GM12878 (cell line): Measurements from ENCODE around the gene PTPRS. TPM values are rescaled to one million over a fixed set of nuclear protein-coding genes. Genes with fewer than 3 reads are reported as not detected.

ENCODE experiments used
- ATAC-seq: fragments of 200-7000 bp; cut with Tn5 transposase; 3 replicates; pipeline ENCODE4 v1.9.1; 2020; ENCODE audit warnings: mild to moderate bottlenecking, moderate library complexity
- BruUV-seq: library from RNA; stranded (reverse); fragments of 400-500 nt; replicated peaks from 2 replicates; lab custom pipeline; 2021; lab: Mats Ljungman, UMichigan
- CTCF ChIA-PET: fragments of 300-600 bp; sonication (Branson Sonifier 250); formaldehyde crosslinking; extraction: SDS; loops from one replicate; lab custom pipeline; 2021; ENCODE audit warnings: inconsistent platforms; lab: Yijun Ruan, JAX
- POLR2A ChIA-PET: fragments of 350-600 bp; formaldehyde crosslinking; extraction: SDS; loops from one replicate; lab custom pipeline; 2021; ENCODE audit warnings: inconsistent platforms; lab: Charles Lee
- RAD21 ChIA-PET: fragments of 300-600 bp; sonication (Branson Sonifier 250); formaldehyde crosslinking; loops from one replicate; lab custom pipeline; 2023; ENCODE audit warnings: antibody characterized with exemption; ENCODE audit not compliant: unreplicated experiment; lab: Charles Lee
- SMC1A ChIA-PET: fragments of 300-600 bp; sonication (Branson Sonifier 250); formaldehyde crosslinking; loops from one replicate; lab custom pipeline; 2023; ENCODE audit not compliant: unreplicated experiment, uncharacterized antibody; lab: Charles Lee
- DNase-seq: peaks from one replicate; pipeline ENCODE4 v3.0.0-alpha.2; 2011; ENCODE audit warnings: low read depth, low spot score
- FAIRE-seq: peaks from 3 replicates; lab custom pipeline; 2011; peaks lifted over from hg19 to GRCh38; lab: Jason Lieb, UNC
- H2AFZ ChIP-seq: 2 replicates; pipeline ENCODE4 v1.6.0; 2011; ENCODE audit warnings: low read depth, low read length, control low read depth; ENCODE audit not compliant: control insufficient read depth
- H3K27ac ChIP-seq: 2 replicates; pipeline ENCODE4 v1.5.1; 2011; ENCODE audit warnings: control low read depth; ENCODE audit not compliant: control insufficient read depth, insufficient read depth
- H3K27me3 ChIP-seq, 2 experiments: replicated peaks in 1 of 2; 2 replicates each; pipeline versions ENCODE4 v1.6.0 to v1.6.1; 2011; ENCODE audit warnings: low read length in 1 of 2; ENCODE audit not compliant: control insufficient read depth in 2 of 2, insufficient read depth in 2 of 2
- H3K36me3 ChIP-seq, 2 experiments: 2 replicates each; pipeline ENCODE4 v1.5.1; 2011; ENCODE audit warnings: low read length in 1 of 2; ENCODE audit not compliant: control insufficient read depth in 2 of 2, insufficient read depth in 2 of 2
- H3K4me1 ChIP-seq: 2 replicates; pipeline ENCODE4 v1.6.1; 2011; ENCODE audit warnings: mild to moderate bottlenecking, low read length, moderate library complexity, mixed read lengths; ENCODE audit not compliant: control insufficient read depth, insufficient read depth
- H3K4me2 ChIP-seq: 2 replicates; pipeline ENCODE4 v1.6.0; 2011; ENCODE audit warnings: control low read depth; ENCODE audit not compliant: control insufficient read depth, insufficient read depth
- H3K4me3 ChIP-seq: fragments of 200-600 bp; sonication (generic); 2 replicates; pipeline ENCODE4 v1.5.1; 2016
- H3K79me2 ChIP-seq: 2 replicates; pipeline ENCODE4 v1.6.0; 2011; ENCODE audit warnings: low read length; ENCODE audit not compliant: control insufficient read depth, insufficient read depth
- H3K9ac ChIP-seq: 2 replicates; pipeline ENCODE4 v1.8.0; 2011; ENCODE audit warnings: low read length, control low read depth, mixed read lengths; ENCODE audit not compliant: control insufficient read depth, insufficient read depth
- H3K9me3 ChIP-seq: replicated peaks from 3 replicates; pipeline ENCODE4 v1.5.1; 2011; ENCODE audit warnings: mild to moderate bottlenecking, low read length; ENCODE audit not compliant: control insufficient read depth, insufficient read depth
- H4K20me1 ChIP-seq: 2 replicates; pipeline ENCODE4 v1.6.0; 2011; ENCODE audit not compliant: control insufficient read depth, insufficient read depth
- NFXL1 ChIP-seq: fragments of 450-650 bp; IDR thresholded peaks from 2 replicates; pipeline ENCODE4 v1.6.1; 2017; ENCODE audit warnings: antibody characterized with exemption, mild to moderate bottlenecking, borderline replicate concordance
- SMARCA5 ChIP-seq: fragments of 450-650 bp; IDR thresholded peaks from 2 replicates; pipeline ENCODE4 v1.6.1; 2017; ENCODE audit warnings: mild to moderate bottlenecking
- ZNF217 ChIP-seq: fragments of 450-650 bp; IDR thresholded peaks from 2 replicates; pipeline ENCODE4 v1.6.1; 2017; ENCODE audit warnings: antibody characterized with exemption, mild to moderate bottlenecking
- WGBS: methylation state at CpG from one replicate; pipeline ENCODE4 v1.1.6; 2016; ENCODE audit warnings: low lambda C conversion rate; ENCODE audit not compliant: insufficient replicate concordance, insufficient coverage; ENCODE audit errors: missing lambda C conversion rate; 5-methylcytosine and 5-hydroxymethylcytosine counted together
- in situ Hi-C: fragments of 300-500 bp; cut with MboI; formaldehyde crosslinking; loops from 9 replicates; pipeline ENCODE4 v1.14.3; 2018; ENCODE audit warnings: mixed read lengths
- intact Hi-C: fragments of 100-400 bp; cut with micrococcal nuclease; formaldehyde crosslinking; loops from one replicate; pipeline ENCODE4 v1.14.2; 2022; ENCODE audit not compliant: unreplicated experiment
- polyA plus RNA-seq, 11 experiments: library from polyadenylated mRNA; depleted of rRNA in 4 of 11; unstranded in 6 of 11; stranded (reverse) in 5 of 11; fragments of >200 nt; fragmentation: Nextera tagmentation in 4 of 11; fragmentation: Illumina TruSeq in 1 of 11; extraction: Ambion mirVana in 4 of 11; extraction: Trizol in 1 of 11; gene quantifications; 1 replicate in 1 of 11; 2 replicates in 10 of 11; pipeline versions ENCODE4 v1.2.1 to v1.2.3, GENCODE V29; 2011 to 2016; ENCODE audit warnings: inconsistent platforms in 2 of 11, missing spikeins in 2 of 11, low read depth in 1 of 11
- total RNA-seq, 4 experiments: library from RNA; depleted of rRNA in 3 of 4; stranded (reverse); fragments of >200 nt in 3 of 4; fragmentation: Illumina TruSeq in 1 of 4; extraction: Trizol in 1 of 4; gene quantifications; 2 replicates each; pipeline versions ENCODE4 v1.2.1 to v1.2.3, GENCODE V29; 2013 to 2021
- TF ChIP-seq, protein P1 (sequence below): IDR thresholded peaks from 2 replicates; pipeline ENCODE4 v1.6.1; 2011; ENCODE audit warnings: low read depth, low read length, improper control_type of control experiment, borderline replicate concordance

The PTPRS gene
- total and polyA plus RNA-seq, 10 of the 15 experiments (the other 5 are each of a cell fraction or from before 2014, with no cell fraction given): 0.09 to 32.1 (median 0.71) TPM

- no peaks in the 10 kb centered on the region for H3K36me3 ChIP-seq
- no peak overlapping the region for H2AFZ ChIP-seq
- POLR2A ChIA-PET: interaction anchor here (0.7 to 1.4 kb wide), 2 partner anchors 10 to 12 kb away, joined by 5 to 10 read pairs; no protein-coding TSS in a partner anchor
- ATAC-seq: no peak
- in situ Hi-C loops: no loop called here
- RAD21 ChIA-PET: interaction anchor here (0.6 to 6.8 kb wide), 4 partner anchors 12 to 117 kb away, joined by 3 to 58 read pairs (median 4); no protein-coding TSS in a partner anchor
- H3K27me3 ChIP-seq: peaks cover 2 to 8% of the 10 kb centered on the region in 2 experiments; a peak in 2 of 4 replicates
- CTCF ChIA-PET: interaction anchor here (1.3 to 8.6 kb wide), 2 partner anchors 12 to 19 kb away, joined by 4 to 62 read pairs; no protein-coding TSS in a partner anchor
- peaks cover 35% of the 10 kb centered on the region for H3K4me1 ChIP-seq
- no peak overlapping the region for H3K4me2 ChIP-seq
- no peak overlapping the region for H3K27ac ChIP-seq
- no peak overlapping the region for H3K9ac ChIP-seq
- BruUV-seq: no TSS peak
- SMC1A ChIA-PET: interaction anchor here (0.6 to 2.4 kb wide), 4 partner anchors 10 to 133 kb away, joined by 3 to 11 read pairs (median 4); no protein-coding TSS in a partner anchor
- intact Hi-C loops: loop anchor here (10.0 kb wide), 1 partner anchor 50 kb away; no protein-coding TSS in a partner anchor
- WGBS: 75% methylated on average over 10 of the region's 10 CpGs
- H3K9me3 ChIP-seq: no peaks in the 10 kb centered on the region
- no peak overlapping the region for H3K4me3 ChIP-seq
- no peaks in the 10 kb centered on the region for H3K79me2 ChIP-seq
- TF ChIP-seq NFXL1 (peak; percentile 84; the same call in 1 of the 2 replicates), ZNF217 (peak; percentile 57; the same call in 1 of the 2 replicates), SMARCA5 (peak; percentile 89)
- TF ChIP-seq, protein P1, sequence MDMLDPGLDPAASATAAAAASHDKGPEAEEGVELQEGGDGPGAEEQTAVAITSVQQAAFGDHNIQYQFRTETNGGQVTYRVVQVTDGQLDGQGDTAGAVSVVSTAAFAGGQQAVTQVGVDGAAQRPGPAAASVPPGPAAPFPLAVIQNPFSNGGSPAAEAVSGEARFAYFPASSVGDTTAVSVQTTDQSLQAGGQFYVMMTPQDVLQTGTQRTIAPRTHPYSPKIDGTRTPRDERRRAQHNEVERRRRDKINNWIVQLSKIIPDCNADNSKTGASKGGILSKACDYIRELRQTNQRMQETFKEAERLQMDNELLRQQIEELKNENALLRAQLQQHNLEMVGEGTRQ: no peak
- no peak for DNase-seq
- FAIRE-seq: no peak
- no peaks in the 10 kb centered on the region for H4K20me1 ChIP-seq
These were observed 6.3 kb downstream of the PTPRS start for GRCh38 chr19:5334366-5334739.
